NCI-H1436 treated with DMSO at 0.1 percent for 48 hours (cell line): ENCODE results near the gene CACFD1.

ENCODE experiments used
- DNase-seq: peaks from one replicate; lab custom pipeline; 2025; lab: John Stamatoyannopoulos, UW

The CACFD1 gene

DNA sequence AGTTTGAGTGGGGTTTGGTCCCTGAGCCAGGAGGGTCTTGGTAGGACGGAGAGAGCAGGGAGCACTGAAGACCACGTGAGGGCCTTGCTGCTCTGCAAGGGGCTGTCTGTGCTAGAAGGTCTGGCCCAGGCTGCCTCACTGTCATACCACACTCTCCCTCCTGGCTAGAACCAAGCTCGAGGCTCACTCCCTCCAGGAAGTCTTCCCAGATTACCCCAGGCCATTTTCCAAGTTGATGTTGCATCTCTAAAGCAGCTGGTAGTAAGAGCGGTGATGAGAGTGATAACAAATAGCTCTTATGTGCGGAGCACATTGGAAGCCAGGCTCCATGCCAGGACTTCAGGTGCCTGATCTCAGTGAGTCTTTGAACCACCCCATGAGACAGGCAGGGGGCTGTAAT, 58.4 kb downstream of the CACFD1 start:
- no peak for DNase-seq

DNA sequence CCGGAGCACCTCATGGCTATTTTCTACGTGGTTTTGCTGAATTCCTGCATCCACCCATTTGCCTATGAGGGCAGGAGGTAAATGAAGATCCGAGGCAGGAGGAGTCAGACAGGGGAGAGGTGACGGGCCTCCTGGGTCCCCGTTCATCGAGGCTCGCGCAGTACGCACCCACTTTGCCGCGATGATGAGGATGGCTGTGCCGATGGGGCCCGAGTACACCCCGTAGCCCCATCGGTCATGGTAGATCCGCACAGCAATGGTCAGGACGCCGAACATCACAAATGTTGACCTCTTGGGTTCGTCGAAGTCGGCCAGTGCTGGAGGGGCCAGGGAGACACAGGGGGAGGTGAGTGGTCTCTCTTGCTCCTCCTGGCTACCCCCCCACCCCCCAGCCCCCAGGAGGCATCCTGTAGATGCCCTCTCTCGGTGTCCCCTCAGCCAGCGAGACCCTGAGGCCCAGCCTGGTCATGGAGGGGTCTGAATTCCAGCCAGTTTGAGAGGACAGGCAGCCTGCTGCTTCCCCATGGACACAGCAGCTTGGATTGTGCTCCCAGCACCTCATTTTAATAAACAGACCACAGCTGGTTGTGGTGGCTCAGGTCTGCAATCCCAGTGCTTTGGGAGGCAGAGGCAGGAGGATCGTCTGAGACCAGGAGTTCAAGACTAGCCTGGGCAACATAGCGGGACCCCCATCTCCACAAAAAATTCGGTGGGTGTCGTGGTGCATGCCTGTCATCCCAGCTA, 59.1 kb downstream of the CACFD1 start:
- no peak for DNase-seq

DNA sequence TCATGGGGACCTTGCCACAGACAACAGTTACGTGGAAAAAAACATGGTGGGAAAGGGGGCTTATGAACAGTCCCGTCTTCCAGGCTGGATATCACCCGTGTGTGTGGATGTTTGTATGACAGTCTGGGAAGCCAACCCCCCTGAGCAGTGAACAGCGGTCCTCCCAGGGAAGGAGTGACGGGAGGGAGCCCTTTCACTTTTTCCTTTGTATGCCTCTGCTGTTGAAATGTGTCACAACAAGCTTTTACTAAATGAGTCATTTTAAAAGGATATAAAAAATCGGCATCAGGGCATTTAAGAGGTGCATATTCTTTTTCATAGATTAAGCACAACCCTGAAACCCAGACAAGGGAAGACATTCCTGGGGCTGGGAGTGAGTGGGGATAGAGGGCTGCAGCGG, 59.9 kb downstream of the CACFD1 start:
- DNase-seq = no peak

DNA sequence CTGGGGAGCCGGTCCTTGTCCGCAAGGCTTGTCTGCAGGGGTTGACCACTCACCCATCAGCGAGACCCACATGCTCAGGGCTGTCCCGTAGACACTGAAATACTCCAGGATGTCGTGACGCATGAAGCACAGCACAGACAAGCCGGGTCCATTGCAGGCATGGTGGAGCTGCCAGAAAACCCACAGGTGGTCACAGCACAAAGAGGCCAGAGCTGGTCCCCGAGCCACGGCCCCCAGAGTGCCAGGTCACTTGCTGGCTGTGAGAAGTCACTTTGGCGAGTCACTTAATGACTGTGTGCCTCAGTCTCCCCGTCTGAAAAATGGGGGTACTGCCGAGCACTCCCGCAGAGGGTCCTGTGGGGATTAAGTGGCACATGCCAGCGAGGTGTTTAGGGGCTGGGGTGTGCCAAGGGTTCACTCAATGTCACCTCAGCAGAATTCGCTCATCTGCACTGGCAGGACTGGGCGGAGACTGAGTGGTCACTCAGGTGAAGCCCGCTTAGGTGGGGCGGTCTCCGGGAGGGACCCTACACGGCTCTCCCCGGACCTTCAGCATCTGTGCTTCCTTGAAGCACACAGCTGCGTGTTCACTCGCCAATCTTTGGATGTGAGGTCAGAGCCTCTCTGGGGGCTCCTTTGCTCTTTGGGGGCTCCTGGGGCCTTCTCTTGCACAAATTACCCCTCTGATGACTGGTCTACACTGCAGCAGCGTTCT, 60.5 kb downstream of the CACFD1 start:
- no peak for DNase-seq
